ENCODE data around the gene GXYLT2.

- TF ChIP-seq, protein P1, sequence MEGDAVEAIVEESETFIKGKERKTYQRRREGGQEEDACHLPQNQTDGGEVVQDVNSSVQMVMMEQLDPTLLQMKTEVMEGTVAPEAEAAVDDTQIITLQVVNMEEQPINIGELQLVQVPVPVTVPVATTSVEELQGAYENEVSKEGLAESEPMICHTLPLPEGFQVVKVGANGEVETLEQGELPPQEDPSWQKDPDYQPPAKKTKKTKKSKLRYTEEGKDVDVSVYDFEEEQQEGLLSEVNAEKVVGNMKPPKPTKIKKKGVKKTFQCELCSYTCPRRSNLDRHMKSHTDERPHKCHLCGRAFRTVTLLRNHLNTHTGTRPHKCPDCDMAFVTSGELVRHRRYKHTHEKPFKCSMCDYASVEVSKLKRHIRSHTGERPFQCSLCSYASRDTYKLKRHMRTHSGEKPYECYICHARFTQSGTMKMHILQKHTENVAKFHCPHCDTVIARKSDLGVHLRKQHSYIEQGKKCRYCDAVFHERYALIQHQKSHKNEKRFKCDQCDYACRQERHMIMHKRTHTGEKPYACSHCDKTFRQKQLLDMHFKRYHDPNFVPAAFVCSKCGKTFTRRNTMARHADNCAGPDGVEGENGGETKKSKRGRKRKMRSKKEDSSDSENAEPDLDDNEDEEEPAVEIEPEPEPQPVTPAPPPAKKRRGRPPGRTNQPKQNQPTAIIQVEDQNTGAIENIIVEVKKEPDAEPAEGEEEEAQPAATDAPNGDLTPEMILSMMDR (IDR thresholded peaks at IDR 0.05; ENCODE audit: borderline replicate concordance, extremely low read depth, low read length, poor library complexity, severe bottlenecking), result no peak
- no peak for TF ChIP-seq EZH2 (IDR thresholded peaks at IDR 0.05; ENCODE audit: borderline replicate concordance, low read depth, low read length, severe bottlenecking)
Measured at GRCh38 chr3:72855001-72855400, 32.8 kb upstream of the GXYLT2 start.

Measured in DND-41 (cell line).